HG03095 (cell line): Measurements from ENCODE around the gene NPRL2.
A peak's percentile ranks its signal among the peaks of the same experiment; 100 is the strongest.

Experiments used
- ATAC-seq: cut with Tn5 transposase; IDR thresholded peaks from one replicate; pipeline ENCODE4 v1.9.1; 2021; ENCODE audit warnings: moderate library complexity; ENCODE audit not compliant: unreplicated experiment

NPRL2 gene

GRCh38 chr3:50350527-50351322 is at the start of gene NPRL2, which contains the start of gene CYB561D2:
NPRL2 (minus strand) TSS chr3:50350775; CDS start chr3:50350652, 123 bp downstream.
CYB561D2 (plus strand) TSS chr3:50350862; CDS start chr3:50351434, 572 bp downstream.
- ATAC-seq, result peak; percentile 76

GRCh38 chr3:50396502-50396901 is 45.9 kb upstream of the NPRL2 start:
- ATAC-seq, result no peak

- no peak for ATAC-seq
Measured at GRCh38 chr3:50395070-50395860, 44.7 kb upstream of the NPRL2 start.

DNA sequence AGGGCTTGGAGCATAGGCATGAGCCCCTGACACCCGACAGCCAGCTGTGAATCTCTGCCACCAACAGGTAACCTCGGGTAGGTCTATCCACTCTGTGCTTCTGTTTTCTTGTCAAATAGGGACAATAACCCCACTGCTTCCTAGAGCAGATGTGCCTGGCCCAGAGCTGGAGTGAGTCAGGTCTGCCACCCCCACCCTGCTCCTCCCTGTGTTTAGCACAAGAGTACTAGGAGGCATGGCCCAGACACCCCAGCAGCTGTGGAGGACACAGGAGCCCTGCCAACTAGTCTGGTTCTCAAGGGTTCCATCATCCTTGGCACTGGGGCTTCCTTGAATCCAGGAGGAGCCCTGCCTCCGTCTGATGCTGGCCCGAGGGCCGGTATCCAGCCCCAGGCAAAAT is 42.5 kb upstream of the NPRL2 start:
- no peak for ATAC-seq

DNA sequence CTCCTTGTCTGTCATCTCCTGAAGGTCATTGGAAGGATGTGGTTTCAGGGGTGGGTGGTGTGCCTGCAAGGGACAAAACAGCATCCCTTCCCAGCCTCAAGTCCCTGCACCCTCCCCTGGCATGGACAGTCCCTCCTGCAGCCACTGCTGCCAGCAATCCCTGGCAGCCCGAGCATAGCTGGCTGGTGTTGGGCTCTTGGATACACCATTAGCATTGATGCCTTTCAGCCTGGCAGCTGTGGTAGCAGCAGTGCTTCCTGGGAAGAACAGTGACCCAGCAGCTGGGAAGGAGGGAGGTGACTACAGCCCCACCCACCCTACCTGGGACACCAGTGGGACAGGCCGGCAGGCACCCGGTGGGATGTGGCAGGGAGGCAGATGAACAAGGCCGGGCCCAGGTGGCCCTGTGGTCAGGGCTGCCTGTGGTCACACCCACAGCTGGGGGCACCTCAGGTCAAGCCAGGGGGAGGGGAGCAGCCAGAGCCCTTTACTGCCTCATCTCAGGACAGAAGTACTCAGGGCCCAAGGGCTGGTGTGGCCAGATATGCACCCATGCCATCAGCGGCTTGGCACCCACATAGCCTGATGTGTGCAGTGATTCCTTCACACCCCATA is 41.6 kb upstream of the NPRL2 start:
- no peak for ATAC-seq

- no peak for ATAC-seq
Measured at GRCh38 chr3:50390508-50391224, 40.1 kb upstream of the NPRL2 start.

- no peak for ATAC-seq
Measured at GRCh38 chr3:50389414-50389767, 38.8 kb upstream of the NPRL2 start.

DNA sequence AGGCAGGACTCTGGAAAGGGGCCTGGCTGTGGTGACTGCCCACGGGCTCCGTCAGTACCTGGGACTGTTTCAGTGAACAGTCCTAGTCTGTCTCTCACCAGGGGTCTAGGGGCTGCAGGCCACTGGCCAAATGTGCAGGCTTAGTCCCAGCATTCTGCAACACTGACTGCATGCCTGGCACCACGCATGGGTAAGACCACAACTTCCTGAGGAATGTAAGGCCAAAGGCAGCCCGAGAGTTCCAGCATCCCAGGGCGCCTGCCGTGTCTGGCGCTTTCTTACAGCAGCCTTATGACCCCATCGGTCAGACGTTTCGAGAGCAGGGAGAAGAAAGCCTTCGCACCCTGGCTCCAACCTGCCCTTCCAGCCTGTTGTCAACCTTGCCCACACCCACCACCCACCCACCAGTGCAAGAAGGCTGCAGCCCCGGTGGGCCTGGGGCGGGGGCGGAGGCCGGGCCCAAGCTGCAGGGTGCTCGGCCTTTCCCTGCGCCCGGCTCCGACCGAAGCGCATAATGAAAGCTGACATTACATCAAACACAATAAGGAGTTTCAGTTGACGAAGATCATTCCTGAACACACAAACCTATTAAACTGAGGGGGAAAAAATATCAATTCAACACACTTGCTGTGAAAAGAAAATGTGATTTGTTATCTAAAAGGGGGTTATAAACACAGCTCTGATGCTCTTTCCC is 38.3 kb upstream of the NPRL2 start:
- no peak for ATAC-seq

DNA sequence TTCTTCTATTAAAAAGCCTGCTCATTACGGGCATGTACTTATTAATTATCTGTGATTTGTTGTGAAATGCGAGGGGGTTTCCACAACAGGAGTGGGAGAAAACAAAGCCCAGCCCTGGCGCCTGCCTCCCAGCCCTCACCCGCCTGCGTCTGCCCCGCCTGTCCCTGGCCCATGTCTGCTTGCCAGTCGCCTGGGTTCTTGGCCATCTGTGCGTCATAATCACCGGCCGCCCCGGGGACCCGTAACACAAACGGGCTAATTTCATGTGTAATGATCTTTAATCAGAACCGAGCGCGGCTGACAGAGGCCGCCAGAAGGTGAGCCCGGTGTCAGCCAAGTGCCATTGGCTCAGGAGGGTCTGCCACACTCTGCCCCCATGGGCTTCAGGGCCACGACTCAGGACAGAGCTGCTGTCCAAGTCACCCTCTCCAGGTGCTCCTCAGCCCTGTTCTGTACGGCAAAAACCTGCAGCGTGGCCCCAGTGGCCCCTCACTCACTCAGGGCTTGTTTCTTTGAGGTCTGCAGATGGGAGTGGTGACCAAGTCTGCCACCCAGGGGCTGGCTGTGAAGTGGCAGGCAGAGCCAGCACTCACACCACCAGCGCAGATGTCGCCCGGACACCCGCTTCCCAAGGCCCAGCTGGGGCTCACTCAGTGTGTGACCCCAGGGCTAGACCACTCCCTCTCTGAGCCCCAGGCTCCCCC is 37.6 kb upstream of the NPRL2 start:
- no peak for ATAC-seq

- no peak for ATAC-seq
Measured at GRCh38 chr3:50385754-50386153, 35.2 kb upstream of the NPRL2 start.

DNA sequence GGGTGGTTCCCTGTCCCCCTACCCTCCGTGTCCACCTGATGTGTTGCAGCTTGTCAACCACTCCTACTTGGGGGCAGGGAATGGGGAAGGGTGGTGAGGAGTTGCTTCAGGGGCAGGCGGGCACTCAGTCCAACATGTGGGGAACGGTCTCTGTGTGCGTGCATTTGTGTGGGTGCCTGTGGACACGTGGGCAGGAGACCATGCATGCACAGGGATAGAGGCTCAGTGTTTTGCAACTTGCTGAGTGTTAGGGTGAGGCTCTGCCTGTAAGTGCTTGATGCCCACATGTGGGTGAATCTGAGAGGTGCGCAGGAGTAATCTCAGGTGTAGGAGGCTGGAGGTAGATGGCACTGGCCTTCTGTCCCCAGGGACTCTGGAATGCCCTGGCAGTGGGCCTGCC is 33.2 kb upstream of the NPRL2 start:
- no peak for ATAC-seq

DNA sequence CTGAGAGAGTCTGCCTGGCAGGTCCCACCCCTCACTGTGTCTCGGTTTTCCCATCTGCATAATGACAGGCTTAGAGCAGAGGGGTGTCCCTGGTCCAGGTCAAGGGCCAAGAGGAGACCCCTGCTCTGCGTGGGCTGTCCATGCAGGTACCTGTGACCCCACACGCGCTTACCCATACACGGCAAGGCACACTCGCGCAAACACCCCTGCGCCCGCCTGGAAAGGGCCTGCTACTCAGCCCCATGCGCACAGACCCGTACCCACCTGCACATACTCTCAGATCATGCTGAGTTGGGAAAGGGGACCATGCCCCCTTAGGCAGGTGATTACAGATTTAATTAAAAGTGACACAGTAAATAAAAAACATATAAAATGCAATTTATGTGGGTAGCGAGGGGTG is 32.1 kb upstream of the NPRL2 start:
- ATAC-seq, result no peak

GRCh38 chr3:50381383-50381782 is 30.8 kb upstream of the NPRL2 start:
- no peak for ATAC-seq

DNA sequence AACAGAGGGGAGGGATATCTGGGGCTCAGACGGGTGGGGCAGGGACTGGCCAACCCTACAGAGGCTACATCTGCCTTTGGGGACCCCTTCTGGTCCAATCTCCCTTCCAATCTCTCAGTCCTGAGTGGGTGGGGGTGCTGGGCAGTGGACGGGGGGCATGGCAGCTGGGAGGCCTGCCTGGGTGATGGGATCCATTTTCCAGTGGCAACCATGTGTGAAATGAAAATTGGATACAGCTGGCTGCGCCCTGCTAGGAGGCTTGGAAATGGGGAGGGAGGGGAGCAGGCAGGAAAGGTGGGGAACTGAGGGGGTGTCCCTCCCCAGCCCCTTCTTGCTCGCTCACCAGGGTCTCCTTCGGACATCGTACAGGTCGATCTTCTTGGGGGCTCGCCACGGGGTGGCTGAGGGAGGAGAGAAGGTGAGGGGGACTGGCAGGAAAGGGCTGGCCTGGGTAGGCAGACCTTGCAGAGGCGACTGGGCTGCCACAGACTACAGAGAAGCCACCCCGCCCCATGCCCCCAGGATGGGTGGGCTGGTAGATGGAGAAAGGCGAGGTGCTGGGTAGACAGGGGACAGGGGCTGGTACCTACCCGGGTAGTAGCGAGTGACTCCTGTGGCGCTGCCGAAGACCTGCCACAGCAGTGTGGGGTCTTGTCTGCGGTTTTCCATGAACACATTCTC is 30.0 kb upstream of the NPRL2 start:
- ATAC-seq, result no peak

- ATAC-seq, result no peak
Measured at GRCh38 chr3:50378757-50379156, 28.2 kb upstream of the NPRL2 start.

DNA sequence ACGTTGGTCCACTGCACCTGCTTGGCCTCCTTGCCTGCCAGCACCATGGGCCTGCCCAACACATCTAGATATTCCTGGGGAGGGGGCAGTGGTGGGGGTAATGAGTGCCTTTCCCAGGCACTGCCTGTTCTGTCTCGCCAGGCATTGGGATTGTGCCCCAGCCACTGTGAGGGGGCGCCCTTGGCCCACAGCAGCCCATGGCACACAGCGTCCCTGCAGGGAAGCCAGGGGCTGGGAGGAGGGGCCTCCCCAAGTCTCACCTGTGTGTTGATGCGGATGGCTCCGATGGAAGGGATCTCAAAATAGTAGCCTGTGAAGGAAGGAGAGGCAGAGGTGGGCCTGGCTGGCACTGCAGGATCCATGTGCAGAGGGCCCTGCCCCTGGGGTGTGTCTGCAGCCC is 27.4 kb upstream of the NPRL2 start:
- ATAC-seq, result no peak

- ATAC-seq, result no peak
Measured at GRCh38 chr3:50375258-50375931, 24.8 kb upstream of the NPRL2 start.

DNA sequence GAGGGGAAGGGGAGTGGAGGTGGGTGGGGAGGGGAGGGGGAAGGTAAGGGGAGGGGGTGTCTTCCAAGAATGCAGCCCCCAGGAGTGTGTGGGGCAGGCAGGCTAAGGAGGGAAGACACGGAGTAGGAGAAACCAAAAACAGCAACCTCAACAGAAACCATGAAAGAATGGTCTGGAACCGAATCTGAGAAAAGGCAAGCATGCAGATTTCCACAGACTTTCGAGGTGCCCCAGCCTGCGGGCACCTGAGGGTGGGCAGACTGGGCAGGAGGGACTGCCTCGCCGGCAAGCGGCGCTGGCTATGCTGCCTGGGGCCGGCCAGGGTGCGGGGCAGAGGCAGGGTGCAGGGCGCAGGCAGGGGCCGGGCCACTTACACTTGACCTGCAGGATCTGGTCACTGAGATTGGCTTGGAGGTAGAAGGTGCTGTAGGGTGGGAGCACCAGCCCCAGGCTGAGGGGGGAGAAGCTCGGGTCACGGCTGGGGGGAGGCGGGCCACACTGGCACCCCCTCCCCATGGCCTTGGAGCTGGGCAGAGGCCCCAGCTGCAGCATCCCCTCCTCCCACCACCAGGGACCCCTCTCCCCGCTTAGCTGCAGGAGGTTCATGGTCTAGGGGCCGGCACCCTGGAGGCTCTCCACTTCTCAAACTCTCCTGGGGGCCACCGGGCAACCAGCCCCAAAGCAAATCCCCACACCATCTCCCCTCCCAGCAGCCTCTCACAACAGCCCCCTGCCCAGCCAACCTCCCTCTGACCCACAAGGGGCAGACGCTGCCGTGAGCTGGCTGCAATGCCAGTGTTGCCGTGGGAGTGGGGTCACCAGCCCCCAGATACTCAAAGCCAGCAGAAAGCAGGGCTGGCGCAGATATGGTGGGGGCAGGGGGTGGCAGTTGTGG is 24.0 kb upstream of the NPRL2 start:
- ATAC-seq, result no peak
